Stomach (tissue), 9 donors: ENCODE measurements around the gene UBAC2. TPM values are rescaled to one million over a fixed set of nuclear protein-coding genes. Genes with fewer than 3 reads are reported as not detected.

Source experiments
- DNase-seq, 2 donors: peaks; one replicate each; pipeline versions ENCODE4 v3.0.0 to v3.0.0-alpha.2; 2013 to 2019
- H3K27ac ChIP-seq, 5 donors: fragments of 200-600 bp in 4 of 5; sonication (generic) in 4 of 5; one replicate each; pipeline ENCODE4 v1.5.1; 2013 to 2019; ENCODE audit warnings: mild to moderate bottlenecking in 1 of 5, moderate library complexity in 1 of 5
- H3K27me3 ChIP-seq, 3 donors: fragments of 200-600 bp; sonication (generic); one replicate each; pipeline ENCODE4 v1.5.1; 2017 to 2019; ENCODE audit warnings: mixed run types in 1 of 3
- H3K36me3 ChIP-seq, 4 donors: fragments of 200-600 bp; sonication (generic); 1 replicate in 3 of 4; 2 replicates in 1 of 4; pipeline ENCODE4 v1.5.1; 2016 to 2019
- H3K4me1 ChIP-seq, 4 donors: fragments of 200-600 bp; sonication (generic); one replicate each; pipeline ENCODE4 v1.5.1; 2016 to 2019
- H3K4me3 ChIP-seq, 4 donors: fragments of 200-600 bp; sonication (generic) in 3 of 4; one replicate each; pipeline ENCODE4 v1.5.1; 2016 to 2019; ENCODE audit warnings: mild to moderate bottlenecking in 1 of 4
- H3K9me3 ChIP-seq, 4 donors: fragments of 200-600 bp; sonication (generic); one replicate each; pipeline ENCODE4 v1.5.1; 2016 to 2019
- EP300 ChIP-seq: sonication (generic); formaldehyde crosslinking; IDR thresholded peaks from one replicate; pipeline ENCODE4 v1.6.1; 2017; ENCODE audit warnings: antibody characterized with exemption
- POLR2A ChIP-seq, 4 donors: fragments of 450-650 bp; IDR thresholded peaks; one replicate each; pipeline ENCODE4 v1.6.1; 2016; ENCODE audit warnings: antibody characterized with exemption in 4 of 4, control low read depth in 2 of 4, mild to moderate bottlenecking in 1 of 4, moderate library complexity in 1 of 4
- POLR2AphosphoS5 ChIP-seq, 3 donors: sonication (generic); formaldehyde crosslinking; IDR thresholded peaks; one replicate each; pipeline ENCODE4 v1.6.1; 2016; ENCODE audit warnings: antibody characterized with exemption in 3 of 3
- WGBS, 5 donors: extraction: QIAGEN DNeasy Blood & Tissue Kit in 3 of 5; methylation state at CpG; one replicate each; pipeline versions ENCODE4 v1.1.5 to v1.1.7; 2013 to 2018; 5-methylcytosine and 5-hydroxymethylcytosine counted together
- intact Hi-C: fragments of 100-400 bp; cut with DNase I; formaldehyde crosslinking; loops from one replicate; pipeline ENCODE4 v1.15.1; 2023; ENCODE audit warnings: low total_unique reads
- polyA plus RNA-seq, 3 donors: library from polyadenylated mRNA; stranded (reverse); fragments of 200-250 nt; gene quantifications; one replicate each; pipeline ENCODE4 v1.2.3, GENCODE V29; 2013
- total RNA-seq, 5 donors: library from RNA; depleted of rRNA; stranded (reverse); fragments of >200 nt; gene quantifications; one replicate each; pipeline versions ENCODE4 v1.1.0 to v1.2.3, GENCODE V29; 2014 to 2016
- TF ChIP-seq, protein P1 (sequence below), 7 experiments: fragments of 450-650 bp in 4 of 7; fragments of 200-600 bp in 3 of 7; sonication (generic) in 3 of 7; IDR thresholded peaks; one replicate each; pipeline ENCODE4 v1.5.1; 2016 to 2019; ENCODE audit warnings: antibody characterized with exemption in 7 of 7, control low read depth in 2 of 7, mild to moderate bottlenecking in 1 of 7
- donor health status: healthy with polysubstance abuse.
- donor health status: Bipolar disorder and iron deficiency.
- donor health status: healthy.

UBAC2 gene
- total and polyA plus RNA-seq, 8 donors, result 18.1 to 68.8 (median 40.1) TPM

DNA sequence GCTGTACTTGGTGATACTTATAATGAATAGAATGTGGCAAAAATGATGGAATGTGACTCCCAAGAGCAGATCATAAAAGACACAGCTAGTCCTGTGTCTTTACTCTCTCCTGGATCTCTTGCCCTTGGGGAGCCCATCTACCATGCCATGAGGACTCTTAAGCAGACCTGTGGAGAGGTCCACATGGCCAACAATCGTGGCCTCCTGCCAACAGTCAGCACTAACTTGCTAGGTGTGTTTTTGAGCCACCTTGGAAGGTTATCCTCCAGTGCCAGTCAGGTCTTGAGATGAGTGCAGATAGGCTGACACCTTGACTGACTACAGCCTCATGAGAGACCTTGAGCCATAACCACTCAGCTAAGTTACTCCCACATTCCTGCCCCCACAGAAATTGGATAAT is 128.8 kb downstream of the UBAC2 start:
- TF ChIP-seq EP300 (no peak), POLR2A (IDR thresholded peaks at IDR 0.05) (no peak), POLR2AphosphoS5 (IDR thresholded peaks at IDR 0.05) (no peak)
- TF ChIP-seq, protein P1, sequence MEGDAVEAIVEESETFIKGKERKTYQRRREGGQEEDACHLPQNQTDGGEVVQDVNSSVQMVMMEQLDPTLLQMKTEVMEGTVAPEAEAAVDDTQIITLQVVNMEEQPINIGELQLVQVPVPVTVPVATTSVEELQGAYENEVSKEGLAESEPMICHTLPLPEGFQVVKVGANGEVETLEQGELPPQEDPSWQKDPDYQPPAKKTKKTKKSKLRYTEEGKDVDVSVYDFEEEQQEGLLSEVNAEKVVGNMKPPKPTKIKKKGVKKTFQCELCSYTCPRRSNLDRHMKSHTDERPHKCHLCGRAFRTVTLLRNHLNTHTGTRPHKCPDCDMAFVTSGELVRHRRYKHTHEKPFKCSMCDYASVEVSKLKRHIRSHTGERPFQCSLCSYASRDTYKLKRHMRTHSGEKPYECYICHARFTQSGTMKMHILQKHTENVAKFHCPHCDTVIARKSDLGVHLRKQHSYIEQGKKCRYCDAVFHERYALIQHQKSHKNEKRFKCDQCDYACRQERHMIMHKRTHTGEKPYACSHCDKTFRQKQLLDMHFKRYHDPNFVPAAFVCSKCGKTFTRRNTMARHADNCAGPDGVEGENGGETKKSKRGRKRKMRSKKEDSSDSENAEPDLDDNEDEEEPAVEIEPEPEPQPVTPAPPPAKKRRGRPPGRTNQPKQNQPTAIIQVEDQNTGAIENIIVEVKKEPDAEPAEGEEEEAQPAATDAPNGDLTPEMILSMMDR (IDR thresholded peaks at IDR 0.05), result no peak
- Histone ChIP-seq H3K27ac (no peak overlapping the region), H3K4me1 (no peaks in the 10 kb centered on the region), H3K27me3 (no peaks in the 10 kb centered on the region), H3K4me3 (no peak overlapping the region), H3K9me3 (no peaks in the 10 kb centered on the region), H3K36me3 (peaks cover 0 to 20% (median 11%) of the 10 kb centered on the region in 4 donors)
- intact Hi-C loops, result no loop called here
- peak in 1 of 2 donors; percentile 49 for DNase-seq
- 45 to 96% (median 91%) methylated on average over 1 of the region's 1 CpG for WGBS, 5 donors

DNA sequence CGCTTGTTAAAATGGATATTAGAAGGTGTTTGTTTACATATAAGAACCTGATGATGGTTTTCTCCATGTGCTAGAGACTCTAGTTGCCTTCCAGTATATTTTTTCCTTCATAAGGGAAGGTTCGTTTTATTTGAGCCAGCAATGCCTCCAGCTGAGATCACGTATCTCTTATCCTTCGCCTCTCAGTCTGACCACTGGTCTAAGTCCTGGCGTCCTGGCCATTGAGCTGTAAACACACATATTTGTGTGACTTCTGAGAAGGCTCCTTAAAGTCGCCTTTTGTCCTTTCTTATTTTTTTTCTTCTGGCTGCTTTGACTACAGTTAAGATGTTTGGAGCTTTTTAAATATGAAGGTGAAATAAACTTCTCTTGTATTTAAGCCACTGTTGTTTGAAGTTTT is 130.3 kb downstream of the UBAC2 start:
- TF ChIP-seq, protein P1 (IDR thresholded peaks at IDR 0.05), result no peak
- TF ChIP-seq EP300 (no peak), POLR2A (IDR thresholded peaks at IDR 0.05) (no peak), POLR2AphosphoS5 (IDR thresholded peaks at IDR 0.05) (no peak)
- intact Hi-C loops, result no loop called here
- 60 to 77% (median 69%) methylated on average over 6 of the region's 6 CpGs for WGBS, 5 donors

DNA sequence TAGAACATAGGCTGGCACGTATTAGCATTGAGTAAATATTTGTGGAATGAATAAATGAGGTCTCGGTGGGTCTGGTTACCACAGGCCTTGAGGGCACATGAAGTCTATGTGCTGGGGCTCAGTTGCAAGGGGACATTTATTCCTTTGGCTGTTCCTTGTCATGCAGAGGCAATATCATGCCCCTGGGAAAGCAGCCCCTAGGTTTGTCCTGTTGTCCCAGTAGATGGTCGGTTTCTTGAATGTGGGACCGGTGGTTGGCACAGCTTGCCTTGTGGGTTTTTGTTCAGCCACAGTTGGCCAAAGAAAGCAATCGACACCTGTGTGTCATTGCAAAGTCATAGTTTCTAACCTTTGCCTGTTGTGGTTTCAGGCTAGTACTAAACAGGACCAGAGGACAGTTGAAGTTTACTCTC is 131.2 kb downstream of the UBAC2 start:
- no peak for DNase-seq
- H3K27ac ChIP-seq, result no peak overlapping the region
- TF ChIP-seq, protein P1 (IDR thresholded peaks at IDR 0.05), result no peak
- TF ChIP-seq POLR2A (IDR thresholded peaks at IDR 0.05) (no peak), EP300 (no peak), POLR2AphosphoS5 (IDR thresholded peaks at IDR 0.05) (no peak)
- no peaks in the 10 kb centered on the region for H3K4me1 ChIP-seq
- intact Hi-C loops, result no loop called here
- no peaks in the 10 kb centered on the region for H3K27me3 ChIP-seq
- WGBS, 5 donors, result 68 to 83% (median 76%) methylated on average over 5 of the region's 5 CpGs
- peaks cover 0 to 19% (median 18%) of the 10 kb centered on the region in 4 donors for H3K36me3 ChIP-seq
- no peaks in the 10 kb centered on the region for H3K9me3 ChIP-seq
- H3K4me3 ChIP-seq, result no peak overlapping the region

More for the DNA sequence above, 130.3 kb downstream of the UBAC2 start:
- H3K4me1 ChIP-seq, result no peaks in the 10 kb centered on the region
- no peak for DNase-seq
- no peak overlapping the region for H3K4me3 ChIP-seq
- peaks cover 0 to 19% (median 18%) of the 10 kb centered on the region in 4 donors for H3K36me3 ChIP-seq
- no peaks in the 10 kb centered on the region for H3K27me3 ChIP-seq
- no peak overlapping the region for H3K27ac ChIP-seq
- no peaks in the 10 kb centered on the region for H3K9me3 ChIP-seq

DNA sequence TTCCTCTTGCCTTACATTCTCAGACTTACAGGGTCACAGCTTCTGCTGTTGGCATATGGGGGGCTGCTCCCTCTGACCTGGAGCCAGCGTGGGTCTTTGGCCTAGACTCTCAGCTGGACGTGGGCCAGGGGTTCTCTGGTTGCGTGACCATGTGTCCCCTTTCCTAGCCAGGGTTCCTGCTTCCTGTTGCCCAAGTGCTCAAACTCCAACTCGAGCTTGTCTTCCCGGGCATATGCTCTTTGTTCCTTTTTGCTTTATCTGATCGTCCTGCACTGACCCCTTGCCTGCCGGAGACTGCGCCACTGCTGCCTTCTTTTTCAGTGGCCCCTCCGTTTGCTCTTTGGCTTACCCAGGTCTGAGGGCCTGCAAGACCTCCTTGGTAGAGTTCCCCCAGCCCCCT is 131.8 kb downstream of the UBAC2 start:
- H3K9me3 ChIP-seq, result no peaks in the 10 kb centered on the region
- 76 to 88% (median 83%) methylated on average over 9 of the region's 9 CpGs for WGBS, 5 donors
- intact Hi-C loops, result no loop called here
- no peak overlapping the region for H3K27ac ChIP-seq
- peaks cover 0 to 19% (median 17%) of the 10 kb centered on the region in 4 donors for H3K36me3 ChIP-seq
- no peak for DNase-seq
- H3K4me1 ChIP-seq, result no peaks in the 10 kb centered on the region
- H3K27me3 ChIP-seq, result no peaks in the 10 kb centered on the region
- no peak overlapping the region for H3K4me3 ChIP-seq
- no peak for TF ChIP-seq POLR2A (IDR thresholded peaks at IDR 0.05)
- no peak for TF ChIP-seq EP300
- no peak for TF ChIP-seq POLR2AphosphoS5 (IDR thresholded peaks at IDR 0.05)
- TF ChIP-seq, protein P1 (IDR thresholded peaks at IDR 0.05), result no peak
